GM19240 (cell line): Measurements from ENCODE around the gene MEGF8.

Experiments used
- DNase-seq: peaks from one replicate; pipeline ENCODE4 v3.0.0; 2011; ENCODE audit warnings: low spot score; ENCODE audit not compliant: insufficient read length

The MEGF8 gene, protein sequence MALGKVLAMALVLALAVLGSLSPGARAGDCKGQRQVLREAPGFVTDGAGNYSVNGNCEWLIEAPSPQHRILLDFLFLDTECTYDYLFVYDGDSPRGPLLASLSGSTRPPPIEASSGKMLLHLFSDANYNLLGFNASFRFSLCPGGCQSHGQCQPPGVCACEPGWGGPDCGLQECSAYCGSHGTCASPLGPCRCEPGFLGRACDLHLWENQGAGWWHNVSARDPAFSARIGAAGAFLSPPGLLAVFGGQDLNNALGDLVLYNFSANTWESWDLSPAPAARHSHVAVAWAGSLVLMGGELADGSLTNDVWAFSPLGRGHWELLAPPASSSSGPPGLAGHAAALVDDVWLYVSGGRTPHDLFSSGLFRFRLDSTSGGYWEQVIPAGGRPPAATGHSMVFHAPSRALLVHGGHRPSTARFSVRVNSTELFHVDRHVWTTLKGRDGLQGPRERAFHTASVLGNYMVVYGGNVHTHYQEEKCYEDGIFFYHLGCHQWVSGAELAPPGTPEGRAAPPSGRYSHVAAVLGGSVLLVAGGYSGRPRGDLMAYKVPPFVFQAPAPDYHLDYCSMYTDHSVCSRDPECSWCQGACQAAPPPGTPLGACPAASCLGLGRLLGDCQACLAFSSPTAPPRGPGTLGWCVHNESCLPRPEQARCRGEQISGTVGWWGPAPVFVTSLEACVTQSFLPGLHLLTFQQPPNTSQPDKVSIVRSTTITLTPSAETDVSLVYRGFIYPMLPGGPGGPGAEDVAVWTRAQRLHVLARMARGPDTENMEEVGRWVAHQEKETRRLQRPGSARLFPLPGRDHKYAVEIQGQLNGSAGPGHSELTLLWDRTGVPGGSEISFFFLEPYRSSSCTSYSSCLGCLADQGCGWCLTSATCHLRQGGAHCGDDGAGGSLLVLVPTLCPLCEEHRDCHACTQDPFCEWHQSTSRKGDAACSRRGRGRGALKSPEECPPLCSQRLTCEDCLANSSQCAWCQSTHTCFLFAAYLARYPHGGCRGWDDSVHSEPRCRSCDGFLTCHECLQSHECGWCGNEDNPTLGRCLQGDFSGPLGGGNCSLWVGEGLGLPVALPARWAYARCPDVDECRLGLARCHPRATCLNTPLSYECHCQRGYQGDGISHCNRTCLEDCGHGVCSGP (N-terminal part only)

DNA sequence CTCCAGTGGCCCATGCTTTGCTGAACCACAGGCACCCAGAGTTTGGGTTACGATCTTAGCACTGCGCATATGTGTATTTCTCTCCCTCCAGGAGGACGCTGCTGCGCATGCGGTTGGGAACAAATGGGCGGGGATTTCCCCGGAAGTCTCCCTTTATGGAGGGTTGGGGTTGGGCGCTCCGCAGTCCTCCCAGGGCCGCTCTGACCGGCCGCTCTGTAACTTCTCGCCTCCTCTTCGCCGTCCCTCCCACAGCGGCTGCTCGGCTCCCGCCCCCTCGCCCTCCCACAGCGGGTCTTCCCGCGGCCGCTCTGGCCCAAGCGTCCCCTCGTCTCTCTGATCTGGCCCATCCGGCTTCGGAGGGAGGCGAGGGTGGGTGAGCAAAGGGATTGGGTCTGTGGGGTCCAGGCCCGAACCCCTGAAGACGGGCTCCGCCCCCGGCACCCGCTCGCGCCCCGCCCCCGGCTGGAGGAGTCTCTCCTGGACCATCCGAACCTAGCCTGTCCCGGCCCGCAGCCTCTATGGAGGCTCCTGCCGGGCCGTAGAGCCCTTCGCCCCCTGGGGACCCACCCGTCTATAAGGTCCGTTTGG, at the start of gene MEGF8:
MEGF8 (plus strand) TSS at position 328 of the 588 bp plus-strand sequence. CDS start 609 bp downstream, outside the sequence.
- peak; percentile 98 for DNase-seq

- DNase-seq: no peak
Observed at GRCh38 chr19:42276284-42276683, 49.2 kb upstream of the MEGF8 start.

GRCh38 chr19:42276821-42277220, 48.6 kb upstream of the MEGF8 start:
- no peak for DNase-seq

DNA sequence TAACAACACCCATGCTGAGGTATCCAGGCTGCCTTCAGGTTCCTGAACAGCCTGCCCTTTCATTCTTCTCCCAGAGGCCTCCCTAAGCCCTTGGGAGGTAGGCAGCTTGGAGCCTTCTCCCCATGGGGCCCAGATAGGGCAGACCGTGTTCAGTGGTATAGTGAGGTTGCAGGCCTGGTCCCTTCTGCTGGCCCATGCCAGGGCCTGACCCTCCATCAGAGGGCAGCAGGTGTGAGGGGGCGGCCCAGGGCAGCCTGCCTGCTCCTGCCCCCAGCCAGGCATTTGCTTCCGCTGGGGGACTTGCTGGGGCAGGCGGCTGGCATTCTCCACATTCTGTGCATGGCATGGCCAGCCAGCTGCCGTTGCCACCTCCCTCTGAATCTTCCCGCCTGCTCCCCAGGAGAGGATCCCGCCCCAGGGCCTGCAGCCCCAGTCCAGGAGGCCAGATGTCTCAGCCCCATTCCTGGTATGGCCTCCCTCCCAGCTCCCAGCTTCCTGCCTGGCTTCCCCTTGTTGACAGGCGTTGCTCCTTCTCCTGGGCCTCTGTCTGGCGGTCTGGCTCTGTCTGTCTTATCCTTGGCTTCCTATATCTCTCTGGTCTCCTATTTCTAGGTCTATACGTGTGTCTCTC, 47.5 kb upstream of the MEGF8 start:
- no peak for DNase-seq

- DNase-seq: no peak
Observed at GRCh38 chr19:42278452-42279154, 46.8 kb upstream of the MEGF8 start.

GRCh38 chr19:42279155-42279901, 46.1 kb upstream of the MEGF8 start:
- no peak for DNase-seq

- peak; percentile 98 for DNase-seq
Observed at GRCh38 chr19:42279902-42280814, 45.3 kb upstream of the MEGF8 start.

GRCh38 chr19:42280815-42281145, 44.7 kb upstream of the MEGF8 start:
- DNase-seq: no peak

GRCh38 chr19:42281146-42281826, 44.1 kb upstream of the MEGF8 start:
- no peak for DNase-seq

DNA sequence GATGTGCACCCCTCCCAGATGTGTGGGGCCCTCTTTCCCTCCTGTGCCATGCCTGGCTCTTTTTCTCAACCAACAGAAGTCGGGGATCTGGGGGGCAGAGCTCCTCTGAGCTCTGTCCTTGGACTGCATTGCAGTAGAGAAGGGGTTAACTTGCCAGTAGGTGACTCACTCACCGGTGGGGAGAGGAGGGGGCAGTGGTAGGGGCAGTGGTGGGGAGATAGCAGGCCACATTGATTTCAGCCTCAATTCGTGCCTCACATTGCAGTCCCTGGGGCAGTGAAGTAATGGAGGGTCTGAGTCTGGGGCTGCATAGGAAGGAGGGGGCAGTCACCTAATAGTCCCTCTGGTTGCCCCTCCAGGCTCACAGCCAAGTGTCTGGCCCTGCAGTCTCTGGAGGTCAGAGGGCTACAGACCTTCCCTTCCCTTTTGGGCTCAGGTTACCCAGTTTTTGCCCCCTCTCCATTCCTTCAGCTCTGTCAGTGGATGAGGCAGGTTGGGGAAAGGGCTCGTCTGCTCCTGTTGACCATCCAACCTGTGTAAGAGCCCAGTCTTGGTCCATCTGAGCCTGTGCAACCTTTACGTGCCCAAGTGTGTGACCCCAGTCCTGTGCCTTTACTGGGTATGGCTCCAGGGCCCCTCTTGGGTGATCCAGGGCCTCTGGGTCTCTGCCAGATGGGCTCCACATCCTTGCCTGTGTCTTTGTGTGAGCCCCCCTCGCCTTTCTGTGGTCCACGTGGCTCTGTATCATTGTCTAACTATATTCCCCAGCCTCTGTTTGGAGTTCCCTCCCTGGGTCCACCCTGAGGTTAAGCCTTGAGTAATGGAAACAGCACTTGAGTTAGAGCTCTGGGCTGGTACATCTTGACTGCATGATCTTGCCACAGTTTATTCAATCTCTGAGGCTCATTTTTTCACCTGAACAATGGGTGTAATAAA, 43.3 kb upstream of the MEGF8 start:
- DNase-seq: no peak

GRCh38 chr19:42282819-42283187, 42.6 kb upstream of the MEGF8 start:
- no peak for DNase-seq

GRCh38 chr19:42283188-42284065, 42.0 kb upstream of the MEGF8 start:
- DNase-seq: peak; percentile 95

- DNase-seq: peak; percentile 79
Observed at GRCh38 chr19:42284066-42284501, 41.4 kb upstream of the MEGF8 start.

GRCh38 chr19:42284591-42285341, 40.7 kb upstream of the MEGF8 start:
- DNase-seq: no peak

- no peak for DNase-seq
Observed at GRCh38 chr19:42285541-42285941, 39.9 kb upstream of the MEGF8 start.
